ENCODE results near the gene SLIT3.

GRCh38 chr5:169052207-169052606 lies 248.7 kb downstream of the SLIT3 start:
- no peak for TF ChIP-seq CTCF (IDR thresholded peaks at IDR 0.05; ENCODE audit: extremely low read depth in 1 of 2, insufficient read depth in 1 of 2, low read depth in 1 of 2, low read length in 2 of 2)
- no peak for TF ChIP-seq POLR2AphosphoS5 (IDR thresholded peaks at IDR 0.05; ENCODE audit: insufficient read depth, low read depth, low read length)
